DND-41 (cell line): Measurements from ENCODE around the gene RBFOX1.

Source experiments
- ATAC-seq: fragments of 200-7000 bp; cut with Tn5 transposase; 3 replicates; pipeline ENCODE4 v1.9.1; 2021; ENCODE audit warnings: low read depth; ENCODE audit not compliant: insufficient read depth
- DNase-seq: peaks from one replicate; pipeline ENCODE4 v3.0.0-alpha.2; 2020
- H2AFZ ChIP-seq: 2 replicates; pipeline ENCODE4 v1.6.0; 2012; ENCODE audit warnings: low read depth, low read length
- H3K27ac ChIP-seq: 2 replicates; pipeline ENCODE4 v1.5.1; 2012; ENCODE audit warnings: low read length, inconsistent platforms
- H3K27me3 ChIP-seq: fragments of 200-600 bp; sonication (generic); 2 replicates; pipeline ENCODE4 v1.6.0; 2012; ENCODE audit warnings: low read length, mild to moderate bottlenecking, inconsistent platforms; ENCODE audit not compliant: insufficient read depth, poor library complexity
- H3K36me3 ChIP-seq: 2 replicates; pipeline ENCODE4 v1.5.1; 2012; ENCODE audit warnings: low read length, inconsistent platforms; ENCODE audit not compliant: insufficient read depth
- H3K4me1 ChIP-seq: 2 replicates; pipeline ENCODE4 v1.5.1; 2012; ENCODE audit warnings: mild to moderate bottlenecking, low read length; ENCODE audit not compliant: insufficient read depth
- H3K4me2 ChIP-seq: 2 replicates; pipeline ENCODE4 v1.6.0; 2012; ENCODE audit warnings: mild to moderate bottlenecking, moderate library complexity, low read length, inconsistent platforms; ENCODE audit not compliant: insufficient read depth
- H3K4me3 ChIP-seq, 2 experiments: fragments of 200-600 bp in 1 of 2; shearing (Covaris generic) in 1 of 2; 2 replicates each; pipeline ENCODE4 v1.5.1; 2012 to 2016; ENCODE audit warnings: inconsistent platforms in 2 of 2, low read length in 2 of 2, mild to moderate bottlenecking in 2 of 2, low read depth in 1 of 2, moderate library complexity in 1 of 2
- H3K79me2 ChIP-seq: 2 replicates; pipeline ENCODE4 v1.6.0; 2012; ENCODE audit warnings: low read length, inconsistent platforms; ENCODE audit not compliant: insufficient read depth
- H3K9ac ChIP-seq: 2 replicates; pipeline ENCODE4 v1.6.0; 2012; ENCODE audit warnings: low read depth, mild to moderate bottlenecking, inconsistent platforms, low read length, moderate library complexity
- H3K9me3 ChIP-seq: 2 replicates; pipeline ENCODE4 v1.5.1; 2012; ENCODE audit warnings: low read length, moderate library complexity, mild to moderate bottlenecking, inconsistent platforms; ENCODE audit not compliant: insufficient read depth, severe bottlenecking
- H4K20me1 ChIP-seq: 2 replicates; pipeline ENCODE4 v1.6.0; 2012; ENCODE audit warnings: low read length; ENCODE audit not compliant: insufficient read depth
- EZH2 ChIP-seq: IDR thresholded peaks from 3 replicates; pipeline ENCODE4 v1.6.1; 2012; ENCODE audit warnings: borderline replicate concordance, low read depth, mild to moderate bottlenecking, moderate library complexity, low read length, inconsistent platforms; ENCODE audit not compliant: severe bottlenecking
- TF ChIP-seq, protein P1 (sequence below): IDR thresholded peaks from 2 replicates; pipeline ENCODE4 v1.5.1; 2012; ENCODE audit warnings: borderline replicate concordance, low read length, moderate library complexity, mild to moderate bottlenecking; ENCODE audit not compliant: poor library complexity, severe bottlenecking; ENCODE audit errors: extremely low read depth

Gene RBFOX1

GRCh38 chr16:7745276-7745675 lies 412.6 kb downstream of the RBFOX1 start:
- Histone ChIP-seq H3K9ac (no peak overlapping the region), H2AFZ (no peak overlapping the region), H3K4me2 (no peak overlapping the region), H3K27me3 (peaks cover 3% of the 10 kb centered on the region), H3K36me3 (no peaks in the 10 kb centered on the region), H3K9me3 (no peaks in the 10 kb centered on the region), H3K4me3 (no peak overlapping the region), H4K20me1 (no peaks in the 10 kb centered on the region), H3K27ac (no peak overlapping the region), H3K79me2 (no peaks in the 10 kb centered on the region), H3K4me1 (no peaks in the 10 kb centered on the region)
- TF ChIP-seq, protein P1, sequence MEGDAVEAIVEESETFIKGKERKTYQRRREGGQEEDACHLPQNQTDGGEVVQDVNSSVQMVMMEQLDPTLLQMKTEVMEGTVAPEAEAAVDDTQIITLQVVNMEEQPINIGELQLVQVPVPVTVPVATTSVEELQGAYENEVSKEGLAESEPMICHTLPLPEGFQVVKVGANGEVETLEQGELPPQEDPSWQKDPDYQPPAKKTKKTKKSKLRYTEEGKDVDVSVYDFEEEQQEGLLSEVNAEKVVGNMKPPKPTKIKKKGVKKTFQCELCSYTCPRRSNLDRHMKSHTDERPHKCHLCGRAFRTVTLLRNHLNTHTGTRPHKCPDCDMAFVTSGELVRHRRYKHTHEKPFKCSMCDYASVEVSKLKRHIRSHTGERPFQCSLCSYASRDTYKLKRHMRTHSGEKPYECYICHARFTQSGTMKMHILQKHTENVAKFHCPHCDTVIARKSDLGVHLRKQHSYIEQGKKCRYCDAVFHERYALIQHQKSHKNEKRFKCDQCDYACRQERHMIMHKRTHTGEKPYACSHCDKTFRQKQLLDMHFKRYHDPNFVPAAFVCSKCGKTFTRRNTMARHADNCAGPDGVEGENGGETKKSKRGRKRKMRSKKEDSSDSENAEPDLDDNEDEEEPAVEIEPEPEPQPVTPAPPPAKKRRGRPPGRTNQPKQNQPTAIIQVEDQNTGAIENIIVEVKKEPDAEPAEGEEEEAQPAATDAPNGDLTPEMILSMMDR: no peak
- no peak for TF ChIP-seq EZH2
- ATAC-seq: no peak
- DNase-seq: no peak

DNA sequence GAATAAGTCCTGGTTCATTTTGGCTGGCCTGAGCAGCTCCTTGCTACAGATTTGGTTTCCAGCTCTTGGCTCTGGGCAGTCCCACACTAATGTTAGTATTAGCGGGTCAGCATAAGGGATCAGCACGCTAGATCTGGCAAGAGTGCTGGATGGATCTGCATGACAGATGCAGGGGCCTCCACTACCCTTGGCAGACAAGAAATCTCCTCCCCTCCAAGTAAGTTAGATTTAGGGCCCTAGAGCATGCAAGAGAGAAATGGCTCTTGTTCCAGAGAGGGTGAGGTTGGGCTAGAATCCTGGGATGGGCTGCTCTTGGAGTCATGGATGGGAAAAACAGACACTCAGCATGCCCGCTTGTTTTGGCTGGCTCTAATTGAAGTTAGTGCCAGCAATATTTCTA lies 414.3 kb downstream of the RBFOX1 start:
- no peak overlapping the region for H3K4me3 ChIP-seq
- TF ChIP-seq, protein P1: no peak
- TF ChIP-seq EZH2: no peak
- DNase-seq: no peak

GRCh38 chr16:7748522-7748921 lies 415.9 kb downstream of the RBFOX1 start:
- ATAC-seq (no peak), DNase-seq (no peak)
- peaks cover 3% of the 10 kb centered on the region for H3K27me3 ChIP-seq
- H3K79me2 ChIP-seq: no peaks in the 10 kb centered on the region
- H3K4me1 ChIP-seq: no peaks in the 10 kb centered on the region
- H3K9ac ChIP-seq: no peak overlapping the region
- TF ChIP-seq, protein P1: no peak
- TF ChIP-seq EZH2: no peak
- no peak overlapping the region for H3K27ac ChIP-seq
- H3K36me3 ChIP-seq: no peaks in the 10 kb centered on the region
- H4K20me1 ChIP-seq: no peaks in the 10 kb centered on the region
- H3K4me2 ChIP-seq: no peak overlapping the region
- no peak overlapping the region for H2AFZ ChIP-seq
- no peaks in the 10 kb centered on the region for H3K9me3 ChIP-seq
- H3K4me3 ChIP-seq: no peak overlapping the region

More for the DNA sequence above, 414.3 kb downstream of the RBFOX1 start:
- Histone ChIP-seq H2AFZ (no peak overlapping the region), H3K27ac (no peak overlapping the region), H3K27me3 (peaks cover 3% of the 10 kb centered on the region), H3K9ac (no peak overlapping the region), H4K20me1 (no peaks in the 10 kb centered on the region), H3K9me3 (no peaks in the 10 kb centered on the region), H3K4me1 (no peaks in the 10 kb centered on the region), H3K36me3 (no peaks in the 10 kb centered on the region), H3K79me2 (no peaks in the 10 kb centered on the region), H3K4me2 (no peak overlapping the region)
- ATAC-seq: no peak
